ENCODE data around the gene LTA. TPM values are rescaled to one million over a fixed set of nuclear protein-coding genes. Genes with fewer than 3 reads are reported as not detected.

LTA gene
- total RNA-seq, 1 experiment from 2014 or later: not detected

- Mint-ChIP-seq H3K36me3 (ENCODE audit: insufficient read depth, unreplicated experiment) (peaks cover 57% of the 10 kb centered on the region), H3K27me3 (ENCODE audit: unreplicated experiment) (no peaks in the 10 kb centered on the region), H3K9me3 (ENCODE audit: low read depth, unreplicated experiment) (no peaks in the 10 kb centered on the region), H3K27ac (ENCODE audit: unreplicated experiment) (no peak overlapping the region), H3K4me1 (ENCODE audit: low read depth, unreplicated experiment) (peaks cover 21% of the 10 kb centered on the region), H3K4me3 (ENCODE audit: low read depth, unreplicated experiment) (no peak overlapping the region)
- CTCF ChIA-PET: interaction anchor here (1.1 to 3.4 kb wide), 2 partner anchors 53 to 57 kb away, joined by 9 to 54 read pairs; no protein-coding TSS in a partner anchor
- no peak for DNase-seq
- intact Hi-C loops (cut with micrococcal nuclease; ENCODE audit: unreplicated experiment): loop anchor here (5.0 kb wide), 1 partner anchor 143 kb away; the partner anchor contains the start of gene MICA
- no peak for TF ChIP-seq CTCF (IDR thresholded peaks at IDR 0.05; ENCODE audit: unreplicated experiment)
- BruUV-seq (replicated peaks): no TSS peak
Measured at GRCh38 chr6:31545291-31545690, 26.8 kb upstream of the LTA start.

DNA sequence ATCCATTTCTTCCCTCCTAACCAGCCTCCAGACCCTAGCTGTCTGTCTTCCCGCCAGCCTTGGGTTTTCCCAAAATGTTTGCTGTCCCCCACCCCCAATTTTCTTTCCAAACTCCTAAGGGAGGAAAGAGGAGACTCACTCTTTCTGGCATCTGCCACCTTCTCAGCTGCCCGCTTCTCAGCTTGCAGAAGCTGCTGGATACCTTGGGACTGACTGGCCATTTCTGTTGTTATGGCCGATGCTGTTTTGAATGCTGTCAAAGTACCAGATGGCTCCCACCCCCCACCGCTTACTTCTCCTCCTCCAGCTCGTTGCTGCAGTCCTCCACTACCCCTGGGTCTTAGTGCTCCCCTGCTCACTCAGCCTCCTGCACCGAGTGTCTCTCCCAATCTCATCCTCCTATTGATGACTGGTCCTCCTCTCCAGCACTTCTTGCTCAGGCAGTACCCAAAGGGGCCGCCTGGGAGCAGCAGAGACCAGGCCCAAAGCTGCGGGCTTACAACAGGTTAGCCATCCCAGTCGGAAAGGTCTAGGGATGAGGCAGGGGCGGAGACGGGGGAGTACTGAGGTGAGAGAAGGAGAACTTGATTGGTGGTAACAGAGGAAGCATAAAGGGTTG lies 25.6 kb upstream of the LTA start, which contains the start of gene ATP6V1G2:
Gene ATP6V1G2, minus strand, starts transcription at position 270 of the 619 bp plus-strand sequence. Its CDS starts 49 bp downstream, at position 221.
- BruUV-seq (replicated peaks): no TSS peak
- peaks cover 17% of the 10 kb centered on the region for H3K4me1 Mint-ChIP-seq (ENCODE audit: low read depth, unreplicated experiment)
- no peaks in the 10 kb centered on the region for H3K27me3 Mint-ChIP-seq (ENCODE audit: unreplicated experiment)
- peaks cover 57% of the 10 kb centered on the region for H3K36me3 Mint-ChIP-seq (ENCODE audit: insufficient read depth, unreplicated experiment)
- peak; percentile 96 for TF ChIP-seq CTCF (IDR thresholded peaks at IDR 0.05; ENCODE audit: unreplicated experiment)
- DNase-seq: peak; percentile 98
- H3K27ac Mint-ChIP-seq (ENCODE audit: unreplicated experiment): peak within 1 kb of the TSS; percentile 43
- intact Hi-C loops (cut with micrococcal nuclease; ENCODE audit: unreplicated experiment): loop anchor here (1.0 to 5.0 kb wide), 2 partner anchors 52 to 144 kb away; partner anchors contain the start of gene MICA
- H3K4me3 Mint-ChIP-seq (ENCODE audit: low read depth, unreplicated experiment): peak within 1 kb of the TSS; percentile 71
- CTCF ChIA-PET: interaction anchor here (0.5 to 3.4 kb wide), 10 partner anchors 29 to 892 kb away, joined by 3 to 54 read pairs (median 4); partner anchors contain the start of genes ABHD16A and TNF
- H3K9me3 Mint-ChIP-seq (ENCODE audit: low read depth, unreplicated experiment): no peaks in the 10 kb centered on the region

GRCh38 chr6:31546958-31547726 lies 24.9 kb upstream of the LTA start, which contains the start of gene NFKBIL1:
TSS of gene NFKBIL1 (plus strand) at chr6:31547608. CDS start at chr6:31547695, 87 bp downstream.
- BruUV-seq (replicated peaks): no TSS peak
- no peak for TF ChIP-seq CTCF (IDR thresholded peaks at IDR 0.05; ENCODE audit: unreplicated experiment)
- Mint-ChIP-seq H3K27ac (ENCODE audit: unreplicated experiment) (peak within 1 kb of the TSS; percentile 43), H3K4me3 (ENCODE audit: low read depth, unreplicated experiment) (peak within 1 kb of the TSS; percentile 71), H3K9me3 (ENCODE audit: low read depth, unreplicated experiment) (no peaks in the 10 kb centered on the region), H3K27me3 (ENCODE audit: unreplicated experiment) (no peaks in the 10 kb centered on the region), H3K36me3 (ENCODE audit: insufficient read depth, unreplicated experiment) (peaks cover 54% of the 10 kb centered on the region), H3K4me1 (ENCODE audit: low read depth, unreplicated experiment) (peaks cover 17% of the 10 kb centered on the region)
- intact Hi-C loops (cut with micrococcal nuclease; ENCODE audit: unreplicated experiment): loop anchor here (1.0 to 5.0 kb wide), 2 partner anchors 51 to 145 kb away; partner anchors contain the start of gene MICA
- CTCF ChIA-PET: interaction anchor here (0.7 to 3.4 kb wide), 12 partner anchors 28 to 892 kb away, joined by 3 to 54 read pairs (median 4); partner anchors contain the start of genes ABHD16A, LTB, NCR3 and TNF
- DNase-seq: peak; percentile 98
